HCT116 (cell line): ENCODE data around the gene RNF150. TPM values are rescaled to one million over a fixed set of nuclear protein-coding genes. Genes with fewer than 3 reads are reported as not detected.

ENCODE experiments used
- ATAC-seq: fragments of 200-7000 bp; cut with Tn5 transposase; 2 replicates; pipeline ENCODE4 v1.9.1; 2020; ENCODE audit warnings: mild to moderate bottlenecking, moderate library complexity
- BruUV-seq: library from RNA; stranded (reverse); fragments of 400-500 nt; replicated peaks from 2 replicates; lab custom pipeline; 2021; lab: Mats Ljungman, UMichigan
- CTCF ChIA-PET: fragments of 300-600 bp; sonication (Branson Sonifier 250); formaldehyde crosslinking; loops from one replicate; lab custom pipeline; 2021; ENCODE audit warnings: antibody characterized with exemption; lab: Charles Lee
- POLR2A ChIA-PET: fragments of 300-600, 350-600 bp; sonication (Branson Sonifier 250); formaldehyde crosslinking; loops from one replicate; lab custom pipeline; 2021; ENCODE audit warnings: antibody characterized with exemption; lab: Charles Lee
- RAD21 ChIA-PET, 2 experiments: fragments of 300-600 bp; sonication (Branson Sonifier 250); formaldehyde crosslinking; loops; one replicate each; lab custom pipeline; 2023; ENCODE audit warnings: low total read pairs in 2 of 2; ENCODE audit not compliant: uncharacterized antibody in 2 of 2, unreplicated experiment in 2 of 2, low non-redundant PET in 1 of 2; lab: Charles Lee
- DNase-seq: peaks from one replicate; pipeline ENCODE4 v3.0.0-alpha.2; 2010; ENCODE audit warnings: low read depth, low spot score
- H2AFZ ChIP-seq: fragments of 200-600 bp; shearing (Covaris generic), sonication (generic); 2 replicates; pipeline ENCODE4 v1.6.1; 2017; ENCODE audit warnings: low read depth, mixed run types, mixed read lengths, antibody characterized with exemption, low read length; ENCODE audit not compliant: poor library complexity, severe bottlenecking
- H3K27ac ChIP-seq: 2 replicates; pipeline ENCODE4 v1.5.1; 2012; ENCODE audit warnings: low read depth, low read length
- H3K27me3 ChIP-seq: fragments of 200-600 bp; sonication (generic); 2 replicates; pipeline ENCODE4 v1.6.1; 2016; ENCODE audit warnings: mixed run types, low read length, mixed read lengths; ENCODE audit not compliant: insufficient read depth
- H3K36me3 ChIP-seq, 2 experiments: fragments of 200-500 bp in 1 of 2; fragments of 200-600 bp in 1 of 2; sonication (Bioruptor generic) in 1 of 2; sonication (generic) in 1 of 2; 2 replicates each; pipeline versions ENCODE4 v1.5.1 to v1.6.1; 2014 to 2016; ENCODE audit warnings: low read length in 2 of 2, inconsistent platforms in 1 of 2, mixed read lengths in 1 of 2, mixed run types in 1 of 2; ENCODE audit not compliant: insufficient read depth in 2 of 2, control insufficient read depth in 1 of 2
- H3K4me1 ChIP-seq, 2 experiments: fragments of 200-600 bp in 1 of 2; sonication (generic) in 1 of 2; 2 replicates each; pipeline versions ENCODE4 v1.5.1 to v1.6.1; 2012 to 2017; ENCODE audit warnings: low read length in 2 of 2, inconsistent platforms in 1 of 2, mild to moderate bottlenecking in 1 of 2, mixed read lengths in 1 of 2, mixed run types in 1 of 2, moderate library complexity in 1 of 2; ENCODE audit not compliant: insufficient read depth in 2 of 2, control insufficient read depth in 1 of 2
- H3K4me2 ChIP-seq: fragments of 200-600 bp; sonication (generic); 2 replicates; pipeline ENCODE4 v1.6.1; 2017; ENCODE audit warnings: mixed run types, low read length, mixed read lengths
- H3K4me3 ChIP-seq, 2 experiments: fragments of 200-600 bp in 1 of 2; sonication (generic) in 1 of 2; replicated peaks in 1 of 2; 2 replicates each; pipeline ENCODE4 v1.5.1; 2011 to 2016; ENCODE audit warnings: low read length in 2 of 2, control low read depth in 1 of 2, low read depth in 1 of 2, mild to moderate bottlenecking in 1 of 2, mixed read lengths in 1 of 2, mixed run types in 1 of 2
- H3K79me2 ChIP-seq: fragments of 200-600 bp; sonication (generic); 2 replicates; pipeline ENCODE4 v1.6.1; 2017; ENCODE audit warnings: mild to moderate bottlenecking, mixed run types, low read length, moderate library complexity, mixed read lengths; ENCODE audit not compliant: insufficient read depth
- H3K9ac ChIP-seq: fragments of 200-600 bp; sonication (generic); 2 replicates; pipeline ENCODE4 v1.6.1; 2016; ENCODE audit warnings: low read length, mixed read lengths
- H3K9me2 ChIP-seq: fragments of 200-600 bp; sonication (generic), shearing (Covaris generic); 2 replicates; pipeline ENCODE4 v1.6.1; 2017; ENCODE audit warnings: mixed run types, mild to moderate bottlenecking, moderate library complexity; ENCODE audit not compliant: insufficient read depth
- H3K9me3 ChIP-seq, 2 experiments: fragments of 200-500 bp in 1 of 2; fragments of 200-600 bp in 1 of 2; sonication (Bioruptor generic) in 1 of 2; sonication (generic) in 1 of 2; 2 replicates each; pipeline ENCODE4 v1.6.1; 2014 to 2017; ENCODE audit warnings: low read length in 2 of 2, mixed read lengths in 2 of 2, inconsistent platforms in 1 of 2, low read depth in 1 of 2, mild to moderate bottlenecking in 1 of 2, mixed run types in 1 of 2, moderate library complexity in 1 of 2; ENCODE audit not compliant: control insufficient read depth in 1 of 2, insufficient read depth in 1 of 2
- H4K20me1 ChIP-seq: fragments of 200-600 bp; sonication (generic), shearing (Covaris generic); 2 replicates; pipeline ENCODE4 v1.6.1; 2017; ENCODE audit warnings: mixed run types, mild to moderate bottlenecking, moderate library complexity; ENCODE audit not compliant: insufficient read depth
- CBX3 ChIP-seq: IDR thresholded peaks from 2 replicates; pipeline ENCODE4 v1.6.1; 2012; ENCODE audit warnings: low read depth
- CEBPB ChIP-seq: IDR thresholded peaks from 2 replicates; pipeline ENCODE4 v1.6.1; 2012; ENCODE audit warnings: low read depth
- EGR1 ChIP-seq: IDR thresholded peaks from 2 replicates; pipeline ENCODE4 v1.6.1; 2012; ENCODE audit warnings: low read depth
- ELF1 ChIP-seq: IDR thresholded peaks from 2 replicates; pipeline ENCODE4 v1.6.1; 2012; ENCODE audit warnings: low read depth, borderline replicate concordance
- EZH2phosphoT487 ChIP-seq: fragments of 200-600 bp; IDR thresholded peaks from 2 replicates; pipeline ENCODE4 v1.6.1; 2018; ENCODE audit warnings: antibody characterized with exemption, borderline replicate concordance
- FOSL1 ChIP-seq: IDR thresholded peaks from 2 replicates; pipeline ENCODE4 v1.6.1; 2012; ENCODE audit warnings: low read depth
- RAD21 ChIP-seq: IDR thresholded peaks from 2 replicates; pipeline ENCODE4 v1.6.1; 2012; ENCODE audit warnings: low read depth, mild to moderate bottlenecking
- SIN3A ChIP-seq: IDR thresholded peaks from 2 replicates; pipeline ENCODE4 v1.6.1; 2012; ENCODE audit warnings: low read depth
- SRF ChIP-seq: IDR thresholded peaks from 2 replicates; pipeline ENCODE4 v1.6.1; 2012; ENCODE audit warnings: low read depth
- YY1 ChIP-seq: IDR thresholded peaks from 2 replicates; pipeline ENCODE4 v1.6.1; 2011; ENCODE audit warnings: low read length, low read depth, moderate library complexity, mild to moderate bottlenecking; ENCODE audit not compliant: insufficient replicate concordance; ENCODE audit errors: extremely low read depth
- ZNF274 ChIP-seq: fragments of 200-500 bp; sonication (Bioruptor generic); IDR thresholded peaks from 2 replicates; pipeline ENCODE4 v1.6.1; 2014; ENCODE audit warnings: mild to moderate bottlenecking, low read depth, low read length, inconsistent platforms
- intact Hi-C: fragments of 100-400 bp; cut with micrococcal nuclease; formaldehyde crosslinking; loops from 2 replicates; pipeline ENCODE4 v1.10.0; 2022
- total RNA-seq: library from RNA; stranded (reverse); gene quantifications from one replicate; pipeline ENCODE4 v1.2.1, GENCODE V29; 2021; ENCODE audit not compliant: unreplicated experiment
- TF ChIP-seq, protein P1 (sequence below): IDR thresholded peaks from 2 replicates; pipeline ENCODE4 v1.6.1; 2012; ENCODE audit warnings: low read depth
- TF ChIP-seq, protein P2 (sequence below): IDR thresholded peaks from 2 replicates; pipeline ENCODE4 v1.6.1; 2012
- TF ChIP-seq, protein P3 (sequence below): IDR thresholded peaks from 2 replicates; pipeline ENCODE4 v1.6.1; 2012

RNF150 gene
- total RNA-seq, 1 experiment from 2014 or later, result 0.07 TPM

DNA sequence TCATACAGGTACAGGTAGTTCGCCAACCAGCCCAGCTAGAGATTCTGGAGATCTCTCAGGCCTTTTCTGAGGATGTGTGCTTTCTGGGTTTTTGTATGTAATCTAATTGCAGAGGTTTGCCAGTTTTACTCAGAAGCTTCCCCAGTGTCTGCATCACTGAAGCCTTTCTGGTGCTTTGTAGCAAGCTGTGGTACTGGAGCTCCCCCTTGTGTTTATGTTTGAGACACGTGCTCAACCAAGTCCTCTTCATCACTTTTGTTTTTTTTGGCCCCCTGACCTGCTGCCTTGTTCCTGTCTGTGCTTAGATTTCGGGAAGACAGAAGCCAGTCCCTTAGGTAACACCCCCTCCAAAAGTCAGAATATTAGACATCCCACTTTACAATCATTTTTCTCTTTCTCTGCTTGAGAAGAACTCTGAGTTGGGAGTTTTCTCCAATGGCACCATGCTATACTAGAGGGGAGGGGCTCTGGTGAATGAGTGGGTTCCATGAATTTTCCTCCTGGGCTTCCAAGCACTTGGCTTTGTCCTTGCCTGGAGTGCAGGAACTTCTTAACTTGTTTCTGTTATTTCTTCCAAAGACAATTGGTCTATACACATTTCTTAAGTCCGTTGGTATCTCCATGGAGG is 248.7 kb downstream of the RNF150 start (continued):
- TF ChIP-seq SIN3A, result no peak

DNA sequence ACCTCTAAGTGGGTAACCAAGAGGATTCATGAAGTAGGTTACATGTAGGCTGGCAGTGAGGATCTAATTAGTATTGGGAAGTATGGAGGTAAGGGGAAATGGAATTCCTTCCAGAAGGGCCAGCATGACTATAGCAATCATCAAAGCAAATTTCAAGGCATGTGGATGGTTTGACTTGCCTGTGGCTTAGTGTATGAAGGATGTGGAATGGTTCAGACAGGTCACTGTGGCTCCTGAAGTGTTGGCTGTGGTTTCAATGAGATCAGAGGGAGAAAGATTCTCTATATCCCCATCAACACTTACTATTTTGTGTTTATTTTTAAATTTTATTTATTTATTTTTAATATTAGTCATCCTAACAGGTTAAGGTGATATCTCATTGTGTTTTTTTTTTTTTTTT is 255.5 kb downstream of the RNF150 start:
- DNase-seq (no peak), ATAC-seq (no peak)
- ChIA-PET POLR2A (no interaction called here), CTCF (no interaction called here), RAD21 (no interaction called here)
- intact Hi-C loops, result no loop called here
- Histone ChIP-seq H4K20me1 (no peaks in the 10 kb centered on the region), H3K4me2 (no peak overlapping the region), H3K79me2 (no peaks in the 10 kb centered on the region), H2AFZ (no peak overlapping the region), H3K27ac (no peak overlapping the region), H3K4me3 (no peak overlapping the region), H3K9ac (no peak overlapping the region), H3K27me3 (no peaks in the 10 kb centered on the region), H3K4me1 (no peaks in the 10 kb centered on the region), H3K9me2 (no peaks in the 10 kb centered on the region), H3K36me3 (no peaks in the 10 kb centered on the region), H3K9me3 (peaks cover 0 to 5% of the 10 kb centered on the region in 2 experiments; a peak in 1 of 4 replicates)
- BruUV-seq, result no TSS peak
- TF ChIP-seq RAD21, result no peak
- TF ChIP-seq, protein P1, sequence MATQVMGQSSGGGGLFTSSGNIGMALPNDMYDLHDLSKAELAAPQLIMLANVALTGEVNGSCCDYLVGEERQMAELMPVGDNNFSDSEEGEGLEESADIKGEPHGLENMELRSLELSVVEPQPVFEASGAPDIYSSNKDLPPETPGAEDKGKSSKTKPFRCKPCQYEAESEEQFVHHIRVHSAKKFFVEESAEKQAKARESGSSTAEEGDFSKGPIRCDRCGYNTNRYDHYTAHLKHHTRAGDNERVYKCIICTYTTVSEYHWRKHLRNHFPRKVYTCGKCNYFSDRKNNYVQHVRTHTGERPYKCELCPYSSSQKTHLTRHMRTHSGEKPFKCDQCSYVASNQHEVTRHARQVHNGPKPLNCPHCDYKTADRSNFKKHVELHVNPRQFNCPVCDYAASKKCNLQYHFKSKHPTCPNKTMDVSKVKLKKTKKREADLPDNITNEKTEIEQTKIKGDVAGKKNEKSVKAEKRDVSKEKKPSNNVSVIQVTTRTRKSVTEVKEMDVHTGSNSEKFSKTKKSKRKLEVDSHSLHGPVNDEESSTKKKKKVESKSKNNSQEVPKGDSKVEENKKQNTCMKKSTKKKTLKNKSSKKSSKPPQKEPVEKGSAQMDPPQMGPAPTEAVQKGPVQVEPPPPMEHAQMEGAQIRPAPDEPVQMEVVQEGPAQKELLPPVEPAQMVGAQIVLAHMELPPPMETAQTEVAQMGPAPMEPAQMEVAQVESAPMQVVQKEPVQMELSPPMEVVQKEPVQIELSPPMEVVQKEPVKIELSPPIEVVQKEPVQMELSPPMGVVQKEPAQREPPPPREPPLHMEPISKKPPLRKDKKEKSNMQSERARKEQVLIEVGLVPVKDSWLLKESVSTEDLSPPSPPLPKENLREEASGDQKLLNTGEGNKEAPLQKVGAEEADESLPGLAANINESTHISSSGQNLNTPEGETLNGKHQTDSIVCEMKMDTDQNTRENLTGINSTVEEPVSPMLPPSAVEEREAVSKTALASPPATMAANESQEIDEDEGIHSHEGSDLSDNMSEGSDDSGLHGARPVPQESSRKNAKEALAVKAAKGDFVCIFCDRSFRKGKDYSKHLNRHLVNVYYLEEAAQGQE, result no peak
- TF ChIP-seq EZH2phosphoT487, result no peak
- no peak for TF ChIP-seq CEBPB
- no peak for TF ChIP-seq YY1
- TF ChIP-seq, protein P2, sequence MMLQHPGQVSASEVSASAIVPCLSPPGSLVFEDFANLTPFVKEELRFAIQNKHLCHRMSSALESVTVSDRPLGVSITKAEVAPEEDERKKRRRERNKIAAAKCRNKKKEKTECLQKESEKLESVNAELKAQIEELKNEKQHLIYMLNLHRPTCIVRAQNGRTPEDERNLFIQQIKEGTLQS, result no peak
- no peak for TF ChIP-seq ELF1
- TF ChIP-seq EGR1, result no peak
- no peak for TF ChIP-seq FOSL1
- TF ChIP-seq CBX3, result no peak
- no peak for TF ChIP-seq SRF
- TF ChIP-seq, protein P3, sequence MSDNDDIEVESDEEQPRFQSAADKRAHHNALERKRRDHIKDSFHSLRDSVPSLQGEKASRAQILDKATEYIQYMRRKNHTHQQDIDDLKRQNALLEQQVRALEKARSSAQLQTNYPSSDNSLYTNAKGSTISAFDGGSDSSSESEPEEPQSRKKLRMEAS, result no peak
- no peak for TF ChIP-seq ZNF274
